Astrocyte of the spinal cord (primary cell): ENCODE measurements around the gene DNAJC7.

ENCODE experiments used
- DNase-seq: peaks from one replicate; pipeline ENCODE4 v3.0.0; 2011; ENCODE audit warnings: low read depth, low spot score
- H3K4me3 ChIP-seq: 2 replicates; pipeline ENCODE4 v1.5.1; 2011; ENCODE audit warnings: low read depth, mild to moderate bottlenecking, low read length, moderate library complexity
- CTCF ChIP-seq: IDR thresholded peaks from 2 replicates; pipeline ENCODE4 v1.5.1; 2012; ENCODE audit warnings: low read depth, mild to moderate bottlenecking, low read length, inconsistent platforms
- in situ Hi-C: cut with HindIII; loops from 2 replicates; pipeline ENCODE4 v1.10.0; 2017; ENCODE audit warnings: low sequenced_read_pairs

The DNAJC7 gene

GRCh38 chr17:41967141-41967920, 49.9 kb downstream of the DNAJC7 start:
- in situ Hi-C loops = no loop called here
- no peak for TF ChIP-seq CTCF
- DNase-seq = no peak
- H3K4me3 ChIP-seq = peak overlapping the region; percentile 87

- no peak for TF ChIP-seq CTCF
- peak; percentile 91 for DNase-seq
- peak within 1 kb of the TSS; percentile 87 for H3K4me3 ChIP-seq
- in situ Hi-C loops = no loop called here
These were observed 50.6 kb downstream of the DNAJC7 start, which contains the start of gene CNP for GRCh38 chr17:41966463-41967140. Gene CNP (plus strand): TSS chr17:41966795. CDS start chr17:41966885, 90 bp downstream.

GRCh38 chr17:41965694-41966462, 51.4 kb downstream of the DNAJC7 start:
- TF ChIP-seq CTCF = no peak
- H3K4me3 ChIP-seq = peak overlapping the region; percentile 53
- DNase-seq = no peak
- in situ Hi-C loops = no loop called here

- in situ Hi-C loops = no loop called here
- no peak overlapping the region for H3K4me3 ChIP-seq
- DNase-seq = peak; percentile 59
- peak; percentile 88 for TF ChIP-seq CTCF
These were observed 54.3 kb downstream of the DNAJC7 start for GRCh38 chr17:41962768-41963434.

- no peak for DNase-seq
- in situ Hi-C loops = no loop called here
- H3K4me3 ChIP-seq = no peak overlapping the region
- TF ChIP-seq CTCF = no peak
These were observed 55.1 kb downstream of the DNAJC7 start for GRCh38 chr17:41962111-41962510.
